ENCODE measurements around the gene ZNF219.

The ZNF219 gene

DNA sequence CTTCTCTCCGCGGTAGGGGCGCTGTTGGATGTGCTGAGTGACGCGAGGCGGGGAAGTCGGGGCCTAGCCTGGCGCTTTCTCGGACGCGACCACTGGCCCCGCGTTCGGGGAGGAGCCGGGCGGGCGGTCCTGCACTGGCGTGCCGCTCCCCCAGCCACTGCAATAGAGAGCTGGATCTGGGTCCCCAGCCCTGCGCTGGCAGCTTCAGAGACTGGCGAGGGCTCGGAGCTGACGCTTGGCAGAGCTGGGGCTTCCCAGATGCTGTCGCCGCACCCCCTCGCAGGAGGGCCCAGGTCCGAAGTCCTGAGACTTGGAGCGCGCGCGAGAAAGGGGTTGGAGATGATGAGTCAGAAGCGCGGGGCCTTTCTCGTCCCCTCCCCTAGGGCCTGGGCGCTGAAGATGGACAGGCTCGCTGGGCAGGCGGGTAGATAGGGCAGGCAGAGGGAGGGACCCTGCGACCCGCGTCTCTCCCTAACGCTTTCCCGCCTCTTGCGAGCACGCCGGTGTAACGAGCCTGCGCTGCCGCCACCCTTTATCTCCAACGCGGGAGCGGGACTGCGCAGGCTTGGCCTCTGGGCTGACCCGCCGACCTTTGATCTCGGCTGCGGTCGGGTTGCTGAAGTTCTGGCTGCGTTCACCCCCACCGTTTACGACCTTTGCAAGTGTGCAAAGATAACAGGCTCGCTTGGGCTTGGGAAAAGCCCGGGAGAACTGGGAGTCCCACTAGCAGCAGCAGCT lies 5.4 kb upstream of the ZNF219 start:
- no peaks in the 10 kb centered on the region for H3K9me3 ChIP-seq (ENCODE audit: insufficient read depth, low read depth, low read length)
- H3K4me3 ChIP-seq (ENCODE audit: low read length, poor library complexity, severe bottlenecking), result peak overlapping the region; percentile 92
- H2AFZ ChIP-seq (ENCODE audit: low read length), result peak overlapping the region; percentile 91
- peak; percentile 69; the same call in 1 of the 2 replicates for TF ChIP-seq CTCF (conservative IDR thresholded peaks at IDR 0.05; ENCODE audit: low read length)
- TF ChIP-seq EZH2phosphoT487 (IDR thresholded peaks at IDR 0.05; ENCODE audit: borderline replicate concordance), result no peak
- no peaks in the 10 kb centered on the region for H4K20me1 ChIP-seq (ENCODE audit: insufficient read depth, low read length, poor library complexity, severe bottlenecking)
- H3F3A ChIP-seq (ENCODE audit: low read depth), result no peaks in the 10 kb centered on the region
- no peaks in the 10 kb centered on the region for H3K36me3 ChIP-seq (ENCODE audit: insufficient read depth, low read length)
- no peaks in the 10 kb centered on the region for H3K27me3 ChIP-seq (ENCODE audit: insufficient read depth, low read length, poor library complexity, severe bottlenecking)
- no peaks in the 10 kb centered on the region for H3K9me2 ChIP-seq (replicated peaks; ENCODE audit: low read depth, low read length)
- H3K4me1 ChIP-seq (ENCODE audit: insufficient read depth, low read length, poor library complexity, severe bottlenecking), result peaks cover 45% of the 10 kb centered on the region
- H3K9ac ChIP-seq (ENCODE audit: low read depth, low read length, poor library complexity, severe bottlenecking), result peak overlapping the region; percentile 96
- H3K4me2 ChIP-seq (ENCODE audit: low read depth, low read length, poor library complexity, severe bottlenecking), result peak overlapping the region; percentile 99
- H3K79me2 ChIP-seq (ENCODE audit: insufficient read depth, low read length), result peaks cover 7% of the 10 kb centered on the region

GRCh38 chr14:21103411-21103709 lies 4.9 kb upstream of the ZNF219 start:
- H3K9me2 ChIP-seq (replicated peaks; ENCODE audit: low read depth, low read length), result no peaks in the 10 kb centered on the region
- peak overlapping the region; percentile 92 for H3K4me3 ChIP-seq (ENCODE audit: low read length, poor library complexity, severe bottlenecking)
- H3K79me2 ChIP-seq (ENCODE audit: insufficient read depth, low read length), result peaks cover 7% of the 10 kb centered on the region
- H3K27me3 ChIP-seq (ENCODE audit: insufficient read depth, low read length, poor library complexity, severe bottlenecking), result no peaks in the 10 kb centered on the region
- peak overlapping the region; percentile 99 for H3K4me2 ChIP-seq (ENCODE audit: low read depth, low read length, poor library complexity, severe bottlenecking)
- H3K4me1 ChIP-seq (ENCODE audit: insufficient read depth, low read length, poor library complexity, severe bottlenecking), result peaks cover 47% of the 10 kb centered on the region
- no peaks in the 10 kb centered on the region for H3K36me3 ChIP-seq (ENCODE audit: insufficient read depth, low read length)
- no peaks in the 10 kb centered on the region for H3F3A ChIP-seq (ENCODE audit: low read depth)
- TF ChIP-seq EZH2phosphoT487 (IDR thresholded peaks at IDR 0.05; ENCODE audit: borderline replicate concordance) (no peak), CTCF (conservative IDR thresholded peaks at IDR 0.05; ENCODE audit: low read length) (no peak; the same call in 1 of the 2 replicates)
- no peaks in the 10 kb centered on the region for H3K9me3 ChIP-seq (ENCODE audit: insufficient read depth, low read depth, low read length)
- H3K9ac ChIP-seq (ENCODE audit: low read depth, low read length, poor library complexity, severe bottlenecking), result peak overlapping the region; percentile 96
- H2AFZ ChIP-seq (ENCODE audit: low read length), result peak overlapping the region; percentile 91
- H4K20me1 ChIP-seq (ENCODE audit: insufficient read depth, low read length, poor library complexity, severe bottlenecking), result no peaks in the 10 kb centered on the region

GRCh38 chr14:21102521-21103410 lies 4.3 kb upstream of the ZNF219 start:
- Histone ChIP-seq H2AFZ (ENCODE audit: low read length) (peak overlapping the region; percentile 91), H4K20me1 (ENCODE audit: insufficient read depth, low read length, poor library complexity, severe bottlenecking) (no peaks in the 10 kb centered on the region), H3K36me3 (ENCODE audit: insufficient read depth, low read length) (no peaks in the 10 kb centered on the region), H3K9me2 (replicated peaks; ENCODE audit: low read depth, low read length) (no peaks in the 10 kb centered on the region), H3K9me3 (ENCODE audit: insufficient read depth, low read depth, low read length) (no peaks in the 10 kb centered on the region), H3K9ac (ENCODE audit: low read depth, low read length, poor library complexity, severe bottlenecking) (peak overlapping the region; percentile 96), H3K4me3 (ENCODE audit: low read length, poor library complexity, severe bottlenecking) (peak overlapping the region; percentile 92), H3F3A (ENCODE audit: low read depth) (no peaks in the 10 kb centered on the region), H3K79me2 (ENCODE audit: insufficient read depth, low read length) (peaks cover 7% of the 10 kb centered on the region), H3K4me1 (ENCODE audit: insufficient read depth, low read length, poor library complexity, severe bottlenecking) (peaks cover 47% of the 10 kb centered on the region), H3K4me2 (ENCODE audit: low read depth, low read length, poor library complexity, severe bottlenecking) (peak overlapping the region; percentile 99), H3K27me3 (ENCODE audit: insufficient read depth, low read length, poor library complexity, severe bottlenecking) (no peaks in the 10 kb centered on the region)
- no peak for TF ChIP-seq EZH2phosphoT487 (IDR thresholded peaks at IDR 0.05; ENCODE audit: borderline replicate concordance)
- TF ChIP-seq CTCF (conservative IDR thresholded peaks at IDR 0.05; ENCODE audit: low read length), result peak; percentile 27

All from Loucy (cell line).